PFSK-1 (cell line): ENCODE results near the gene WDR64.

Source experiments
- FOXP2 ChIP-seq: optimal IDR thresholded peaks from 2 replicates; pipeline ENCODE3; 2011; ENCODE audit warnings: borderline replicate concordance, control low read depth, inconsistent platforms; ENCODE audit not compliant: insufficient read depth; ENCODE audit errors: extremely low read length, extremely low read depth
- POLR2AphosphoS5 ChIP-seq: IDR thresholded peaks from 2 replicates; pipeline ENCODE4 v1.6.1; 2012; ENCODE audit warnings: low read depth, mild to moderate bottlenecking, control low read depth, low read length, moderate library complexity
- SIN3A ChIP-seq: IDR thresholded peaks from 2 replicates; pipeline ENCODE4 v1.6.1; 2012; ENCODE audit warnings: mild to moderate bottlenecking, low read length, moderate library complexity, borderline replicate concordance; ENCODE audit not compliant: insufficient read depth
- TAF1 ChIP-seq: IDR thresholded peaks from 2 replicates; pipeline ENCODE4 v1.6.1; 2012; ENCODE audit warnings: low read length, control low read depth, borderline replicate concordance; ENCODE audit not compliant: insufficient read depth
- TF ChIP-seq, protein P1 (sequence below), 2 experiments: IDR thresholded peaks; 2 replicates each; pipeline versions ENCODE4 v1.6.1 to v1.8.0; 2011 to 2012; ENCODE audit warnings: low read depth in 2 of 2, low read length in 2 of 2, control low read depth in 1 of 2, inconsistent platforms in 1 of 2, mild to moderate bottlenecking in 1 of 2, moderate library complexity in 1 of 2; ENCODE audit not compliant: insufficient read depth in 1 of 2

WDR64 gene

DNA sequence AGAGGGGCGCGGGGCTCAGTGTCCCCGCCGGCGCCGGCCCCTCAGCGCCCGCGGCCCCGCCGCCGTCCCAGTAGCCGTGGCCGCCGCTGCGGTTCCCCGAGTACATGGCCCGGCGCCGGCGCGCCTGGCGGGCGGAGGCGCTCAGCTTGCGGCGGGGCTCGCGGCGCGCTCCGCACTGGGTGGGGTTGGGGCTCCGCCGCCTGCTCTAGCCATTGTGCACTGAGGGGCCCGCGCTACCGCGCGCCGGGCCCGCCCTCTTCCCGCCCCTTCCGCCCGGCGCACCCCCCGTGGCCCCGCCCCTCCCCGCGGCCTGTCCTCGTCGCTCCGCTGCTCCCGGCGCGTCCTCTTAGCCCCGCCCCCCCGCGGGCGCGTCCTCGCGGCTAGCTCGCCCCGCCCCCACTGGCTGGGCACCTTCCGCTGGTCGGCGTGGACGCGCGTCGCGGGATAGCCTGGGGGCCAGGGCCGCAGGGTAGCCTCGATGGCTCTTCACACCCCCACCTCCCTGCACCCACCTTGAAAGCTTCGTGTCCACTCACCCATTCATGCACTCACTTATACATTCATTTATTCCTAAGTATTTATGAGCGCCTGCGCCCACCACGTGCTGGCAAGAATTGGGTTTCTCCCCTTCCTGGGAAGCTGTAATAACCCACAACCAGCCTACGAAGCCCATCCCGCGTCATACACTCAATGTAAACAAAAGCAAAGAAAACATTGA is 11.8 kb upstream of the WDR64 start, which contains the start of the genes CHML and OPN3:
Gene CHML, minus strand, starts transcription at position 221 of the 718 bp plus-strand sequence. CDS start 4,603 bp downstream, outside the sequence.
Gene OPN3, minus strand, starts transcription at position 221 of the 718 bp plus-strand sequence. Its CDS starts 115 bp downstream, at position 106.
- TF ChIP-seq TAF1 (peak; percentile 69; the same call in 1 of the 2 replicates), FOXP2 (peak; percentile 96), POLR2AphosphoS5 (peak; percentile 67; the same call in 1 of the 2 replicates)
- TF ChIP-seq, protein P1, sequence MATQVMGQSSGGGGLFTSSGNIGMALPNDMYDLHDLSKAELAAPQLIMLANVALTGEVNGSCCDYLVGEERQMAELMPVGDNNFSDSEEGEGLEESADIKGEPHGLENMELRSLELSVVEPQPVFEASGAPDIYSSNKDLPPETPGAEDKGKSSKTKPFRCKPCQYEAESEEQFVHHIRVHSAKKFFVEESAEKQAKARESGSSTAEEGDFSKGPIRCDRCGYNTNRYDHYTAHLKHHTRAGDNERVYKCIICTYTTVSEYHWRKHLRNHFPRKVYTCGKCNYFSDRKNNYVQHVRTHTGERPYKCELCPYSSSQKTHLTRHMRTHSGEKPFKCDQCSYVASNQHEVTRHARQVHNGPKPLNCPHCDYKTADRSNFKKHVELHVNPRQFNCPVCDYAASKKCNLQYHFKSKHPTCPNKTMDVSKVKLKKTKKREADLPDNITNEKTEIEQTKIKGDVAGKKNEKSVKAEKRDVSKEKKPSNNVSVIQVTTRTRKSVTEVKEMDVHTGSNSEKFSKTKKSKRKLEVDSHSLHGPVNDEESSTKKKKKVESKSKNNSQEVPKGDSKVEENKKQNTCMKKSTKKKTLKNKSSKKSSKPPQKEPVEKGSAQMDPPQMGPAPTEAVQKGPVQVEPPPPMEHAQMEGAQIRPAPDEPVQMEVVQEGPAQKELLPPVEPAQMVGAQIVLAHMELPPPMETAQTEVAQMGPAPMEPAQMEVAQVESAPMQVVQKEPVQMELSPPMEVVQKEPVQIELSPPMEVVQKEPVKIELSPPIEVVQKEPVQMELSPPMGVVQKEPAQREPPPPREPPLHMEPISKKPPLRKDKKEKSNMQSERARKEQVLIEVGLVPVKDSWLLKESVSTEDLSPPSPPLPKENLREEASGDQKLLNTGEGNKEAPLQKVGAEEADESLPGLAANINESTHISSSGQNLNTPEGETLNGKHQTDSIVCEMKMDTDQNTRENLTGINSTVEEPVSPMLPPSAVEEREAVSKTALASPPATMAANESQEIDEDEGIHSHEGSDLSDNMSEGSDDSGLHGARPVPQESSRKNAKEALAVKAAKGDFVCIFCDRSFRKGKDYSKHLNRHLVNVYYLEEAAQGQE (IDR thresholded peaks at IDR 0.05; ENCODE audit: insufficient read depth in 1 of 2, low read depth in 2 of 2, low read length in 2 of 2) = no peak

DNA sequence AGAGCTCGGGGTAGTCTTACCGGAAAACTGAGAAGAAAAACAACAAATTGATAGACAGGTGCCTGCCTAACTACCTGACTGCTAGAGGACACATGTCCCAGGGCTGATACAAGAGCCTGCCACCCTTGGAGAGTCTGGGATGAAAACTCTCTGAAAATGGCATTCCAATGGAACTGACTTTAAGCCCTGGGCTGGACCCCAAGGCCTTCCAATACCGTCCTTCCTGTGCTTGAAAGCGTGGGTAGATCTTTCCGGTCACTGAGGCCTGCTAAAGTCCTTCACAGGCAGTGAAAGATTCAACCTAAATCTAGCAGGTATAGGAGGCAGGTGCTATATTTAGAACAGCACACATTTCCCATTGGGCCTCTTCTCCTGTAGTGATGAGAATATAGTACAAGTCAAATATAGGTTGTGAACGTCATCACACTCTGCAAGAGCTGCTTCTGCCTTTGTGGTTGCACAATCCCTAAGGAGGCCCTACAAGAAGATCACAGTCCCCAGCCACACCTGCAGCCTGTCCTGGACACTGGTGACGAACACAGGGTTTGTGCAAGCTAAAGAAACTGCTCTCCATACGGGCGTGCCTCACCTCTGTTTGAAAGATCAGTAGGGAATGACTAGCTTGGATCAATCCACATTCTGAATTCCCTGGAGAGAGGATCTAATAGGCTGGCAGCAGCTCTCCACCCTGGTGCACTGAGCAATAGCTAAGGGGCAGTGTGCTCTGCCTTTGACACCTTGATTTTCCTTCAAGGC is 11.0 kb upstream of the WDR64 start:
- TF ChIP-seq POLR2AphosphoS5 = no peak
- no peak for TF ChIP-seq SIN3A
- TF ChIP-seq, protein P1 (IDR thresholded peaks at IDR 0.05; ENCODE audit: insufficient read depth in 1 of 2, low read depth in 2 of 2, low read length in 2 of 2) = no peak
- no peak for TF ChIP-seq TAF1
- no peak for TF ChIP-seq FOXP2

DNA sequence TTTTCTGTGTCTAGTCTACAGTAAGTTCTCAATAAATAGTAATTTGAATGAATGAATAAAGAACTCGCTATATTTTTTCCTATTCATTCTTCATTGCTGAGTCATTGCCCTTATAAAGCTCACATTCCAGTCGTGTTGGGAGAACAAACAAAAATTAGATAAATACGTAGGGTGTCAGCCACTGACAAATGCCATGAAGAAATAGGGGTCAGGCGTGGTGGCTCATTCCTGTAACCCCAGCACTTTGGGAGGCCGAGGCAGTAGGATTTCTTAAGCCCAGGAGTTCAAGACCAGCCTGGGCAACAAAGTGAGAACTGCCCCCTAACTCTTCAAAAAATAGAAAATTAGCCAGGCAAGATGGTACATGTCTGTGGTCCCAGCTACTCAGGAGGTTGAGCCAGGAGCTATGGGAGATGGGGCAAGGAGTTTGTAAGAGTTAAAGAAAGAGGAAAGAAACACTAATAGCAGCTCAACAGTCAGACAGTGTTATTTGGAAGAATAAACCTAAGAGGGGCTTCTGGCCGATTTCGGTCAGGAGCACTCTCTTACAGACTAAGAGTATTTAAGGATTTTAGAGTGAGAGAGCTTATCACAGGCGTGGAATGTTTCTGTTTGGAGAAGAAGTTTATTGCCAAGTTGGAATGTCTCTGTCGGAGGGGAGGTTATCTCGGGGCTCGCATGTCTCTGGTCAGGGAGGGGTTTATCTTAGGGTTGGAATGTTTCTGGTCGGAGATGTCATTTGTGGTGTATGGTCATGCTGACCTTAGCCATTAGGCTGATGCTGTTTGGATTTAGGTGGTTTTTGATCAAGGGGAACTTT is 10.1 kb upstream of the WDR64 start:
- TF ChIP-seq, protein P1 (IDR thresholded peaks at IDR 0.05; ENCODE audit: insufficient read depth in 1 of 2, low read depth in 2 of 2, low read length in 2 of 2) = no peak
- TF ChIP-seq FOXP2 = no peak
- no peak for TF ChIP-seq TAF1
- TF ChIP-seq SIN3A = no peak
- no peak for TF ChIP-seq POLR2AphosphoS5

DNA sequence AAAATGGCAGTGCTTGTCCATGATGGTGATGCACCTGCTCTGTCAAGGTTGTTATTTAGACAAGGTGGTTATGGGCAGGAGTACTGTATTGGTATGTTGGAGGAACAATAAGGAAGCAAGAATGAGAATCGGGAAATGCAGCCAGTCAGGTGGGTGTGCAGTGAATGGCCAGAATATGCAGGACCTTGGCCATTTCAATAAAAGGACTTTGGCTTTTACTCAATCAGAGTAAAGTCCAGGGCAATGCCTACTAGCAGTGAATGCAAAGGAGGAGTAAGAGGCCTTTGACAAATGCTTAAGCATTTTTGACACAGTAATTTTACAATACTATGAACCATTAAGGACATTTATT is 9.5 kb upstream of the WDR64 start:
- TF ChIP-seq SIN3A (no peak), POLR2AphosphoS5 (no peak), TAF1 (no peak), FOXP2 (no peak)
- TF ChIP-seq, protein P1 (IDR thresholded peaks at IDR 0.05; ENCODE audit: insufficient read depth in 1 of 2, low read depth in 2 of 2, low read length in 2 of 2) = no peak
